Liver (tissue), 9 donors: ENCODE results near the gene OOSP3. TPM values are rescaled to one million over a fixed set of nuclear protein-coding genes. Genes with fewer than 3 reads are reported as not detected.

ENCODE experiments used
- DNase-seq: peaks from one replicate; pipeline ENCODE4 v3.0.0-alpha.2; 2017; ENCODE audit warnings: low spot score
- H3K27ac ChIP-seq, 2 donors: one replicate each; pipeline ENCODE4 v1.7.0; 2013; ENCODE audit warnings: inconsistent platforms in 2 of 2, low read length in 2 of 2, control low read depth in 1 of 2, low read depth in 1 of 2, mild to moderate bottlenecking in 1 of 2
- H3K27me3 ChIP-seq, 4 donors: one replicate each; pipeline versions ENCODE4 v1.6.1 to v1.7.0; 2013; ENCODE audit warnings: low read length in 3 of 4, inconsistent platforms in 1 of 4, mild to moderate bottlenecking in 1 of 4, moderate library complexity in 1 of 4; ENCODE audit not compliant: control insufficient read depth in 4 of 4, insufficient read depth in 4 of 4
- H3K36me3 ChIP-seq, 4 donors: one replicate each; pipeline versions ENCODE4 v1.6.1 to v1.7.0; 2013; ENCODE audit warnings: low read length in 3 of 4, mild to moderate bottlenecking in 3 of 4, low read depth in 1 of 4, moderate library complexity in 1 of 4; ENCODE audit not compliant: control insufficient read depth in 4 of 4, insufficient read depth in 3 of 4
- H3K4me1 ChIP-seq, 4 donors: one replicate each; pipeline versions ENCODE4 v1.6.1 to v1.7.0; 2013; ENCODE audit warnings: low read length in 3 of 4, mild to moderate bottlenecking in 3 of 4, moderate library complexity in 1 of 4; ENCODE audit not compliant: control insufficient read depth in 4 of 4, insufficient read depth in 4 of 4
- H3K4me3 ChIP-seq, 3 donors: one replicate each; pipeline versions ENCODE4 v1.6.1 to v1.7.0; 2013; ENCODE audit warnings: low read length in 3 of 3, control low read depth in 1 of 3, low read depth in 1 of 3, mild to moderate bottlenecking in 1 of 3
- H3K9ac ChIP-seq, 2 donors: one replicate each; pipeline ENCODE4 v1.7.0; 2013; ENCODE audit warnings: low read length in 2 of 2, mild to moderate bottlenecking in 2 of 2, moderate library complexity in 2 of 2, control low read depth in 1 of 2, low read depth in 1 of 2
- H3K9me3 ChIP-seq, 4 donors: one replicate each; pipeline versions ENCODE4 v1.6.1 to v1.7.0; 2013; ENCODE audit warnings: low read length in 3 of 4; ENCODE audit not compliant: control insufficient read depth in 4 of 4
- CTCF ChIP-seq: fragments of 150-350 bp; IDR thresholded peaks from 2 replicates; pipeline ENCODE4 v1.5.1; 2017; ENCODE audit warnings: improper control_type of control experiment, low read depth, low read length; ENCODE audit not compliant: missing input control
- EGR1 ChIP-seq, 2 donors: IDR thresholded peaks; 2 replicates each; pipeline ENCODE4 v1.6.1; 2016 to 2018; ENCODE audit warnings: antibody characterized with exemption in 2 of 2, low read depth in 2 of 2
- FOXA1 ChIP-seq: IDR thresholded peaks from 2 replicates; pipeline ENCODE4 v1.6.1; 2016; ENCODE audit warnings: antibody characterized with exemption
- FOXA2 ChIP-seq: IDR thresholded peaks from 2 replicates; pipeline ENCODE4 v1.6.1; 2016; ENCODE audit warnings: antibody characterized with exemption
- GABPA ChIP-seq, 2 donors: IDR thresholded peaks in 1 of 2; conservative IDR thresholded peaks in 1 of 2; 2 replicates each; pipeline ENCODE4 v1.6.1; 2016; ENCODE audit warnings: antibody characterized with exemption in 2 of 2, mild to moderate bottlenecking in 1 of 2, moderate library complexity in 1 of 2
- HNF4A ChIP-seq, 2 donors: conservative IDR thresholded peaks; 2 replicates each; pipeline ENCODE4 v1.6.1; 2016; ENCODE audit warnings: antibody characterized with exemption in 2 of 2, mild to moderate bottlenecking in 2 of 2
- HNF4G ChIP-seq: IDR thresholded peaks from 2 replicates; pipeline ENCODE4 v1.6.1; 2016; ENCODE audit warnings: antibody characterized with exemption
- JUND ChIP-seq, 2 donors: IDR thresholded peaks; 2 replicates each; pipeline ENCODE4 v1.6.1; 2016; ENCODE audit warnings: antibody characterized with exemption in 2 of 2
- MAX ChIP-seq: IDR thresholded peaks from 2 replicates; pipeline ENCODE4 v1.6.1; 2016; ENCODE audit warnings: antibody characterized with exemption
- RAD21 ChIP-seq, 2 donors: IDR thresholded peaks; 2 replicates each; pipeline ENCODE4 v1.6.1; 2016; ENCODE audit warnings: antibody characterized with exemption in 2 of 2, mild to moderate bottlenecking in 2 of 2
- REST ChIP-seq: IDR thresholded peaks from 2 replicates; pipeline ENCODE4 v1.6.1; 2016; ENCODE audit warnings: antibody characterized with exemption, mild to moderate bottlenecking
- RXRA ChIP-seq, 2 donors: IDR thresholded peaks; 2 replicates each; pipeline ENCODE4 v1.6.1; 2017 to 2018; ENCODE audit warnings: antibody characterized with exemption in 2 of 2, mild to moderate bottlenecking in 1 of 2
- SP1 ChIP-seq: IDR thresholded peaks from 2 replicates; pipeline ENCODE4 v1.6.1; 2018; ENCODE audit warnings: antibody characterized with exemption, mild to moderate bottlenecking
- TAF1 ChIP-seq: conservative IDR thresholded peaks from 2 replicates; pipeline ENCODE4 v1.6.1; 2016; ENCODE audit warnings: antibody characterized with exemption, mild to moderate bottlenecking
- YY1 ChIP-seq: IDR thresholded peaks from 2 replicates; pipeline ENCODE4 v1.6.1; 2016; ENCODE audit warnings: antibody characterized with exemption, mild to moderate bottlenecking
- WGBS: extraction: QIAGEN DNeasy Blood & Tissue Kit; methylation state at CpG from one replicate; pipeline ENCODE4 v1.1.7; 2013; 5-methylcytosine and 5-hydroxymethylcytosine counted together
- polyA plus RNA-seq, 2 donors: library from polyadenylated mRNA; stranded (reverse) in 1 of 2; unstranded in 1 of 2; fragments of 200-250 nt in 1 of 2; fragments of >200 nt in 1 of 2; fragmentation: Nextera tagmentation in 1 of 2; extraction: Ambion mirVana in 1 of 2; gene quantifications; one replicate each; pipeline versions ENCODE4 v1.2.1 to v1.2.3, GENCODE V29; 2013 to 2015
- total RNA-seq, 2 donors: library from RNA; depleted of rRNA; stranded (reverse); fragments of >200 nt; gene quantifications; one replicate each; pipeline ENCODE4 v1.2.3, GENCODE V29; 2014
- TF ChIP-seq, protein P1 (sequence below): IDR thresholded peaks from 2 replicates; pipeline ENCODE4 v1.6.1; 2016; ENCODE audit warnings: antibody characterized with exemption
- TF ChIP-seq, protein P2 (sequence below): IDR thresholded peaks from 2 replicates; pipeline ENCODE4 v1.6.1; 2016; ENCODE audit warnings: antibody characterized with exemption
- donor health status: healthy.
- donor health status: healthy.
- donor health status: healthy.
- donor health status: healthy.
- donor health status: healthy.

Gene OOSP3
- total and polyA plus RNA-seq, 4 donors: not detected

DNA sequence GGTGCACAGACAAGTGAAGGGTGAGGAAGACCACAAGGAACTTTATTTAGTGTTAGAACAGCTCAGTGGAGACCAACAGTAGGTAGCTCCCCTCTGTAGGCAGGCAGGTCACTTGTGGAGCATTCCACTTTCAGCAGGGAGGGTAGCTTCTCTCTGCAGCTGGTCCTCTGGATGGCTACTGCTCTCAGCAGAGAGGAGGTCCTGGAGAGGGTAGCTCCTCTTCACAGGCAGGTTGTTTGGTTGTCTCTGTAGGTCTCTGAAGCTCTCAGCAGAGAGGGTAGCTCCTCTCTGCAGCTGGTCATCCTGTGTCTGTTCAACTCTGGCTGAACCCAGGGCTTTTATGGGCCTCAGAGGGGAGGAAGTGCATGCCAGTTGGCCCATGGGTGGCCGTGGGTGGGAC lies 53.1 kb downstream of the OOSP3 start (continued):
- TF ChIP-seq CTCF (no peak), RAD21 (IDR thresholded peaks at IDR 0.05) (no peak), HNF4A (conservative IDR thresholded peaks at IDR 0.05) (no peak), YY1 (no peak), SP1 (no peak), MAX (no peak), HNF4G (no peak)

DNA sequence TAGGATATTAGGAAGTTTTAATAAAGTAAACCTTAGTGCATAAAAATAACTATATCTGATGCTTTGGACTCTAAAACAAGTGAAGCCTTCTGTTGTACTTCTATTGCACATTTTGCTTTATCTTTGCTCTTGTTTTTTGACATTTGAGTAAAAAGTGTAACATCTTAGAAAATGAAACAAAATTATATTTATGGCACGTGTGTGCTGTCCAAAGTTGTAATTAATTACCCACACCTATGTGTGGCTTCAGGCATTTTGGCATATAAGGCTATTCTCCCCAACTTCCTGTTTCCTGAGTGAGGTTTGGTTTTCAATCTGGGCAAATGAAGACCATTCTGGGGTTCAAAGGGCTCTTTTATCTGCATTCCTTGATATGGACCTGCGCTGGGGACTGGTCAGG lies 59.5 kb downstream of the OOSP3 start, which contains the start of gene OOSP1:
Gene OOSP1 (plus strand): TSS at position 301 of the 400 bp plus-strand sequence. CDS start 23 bp downstream, at position 324.
- Histone ChIP-seq H3K4me3 (no peak within 1 kb of the TSS), H3K9me3 (no peaks in the 10 kb centered on the region), H3K27me3 (peaks cover 0 to 2% (median 0%) of the 10 kb centered on the region in 4 donors), H3K36me3 (no peaks in the 10 kb centered on the region), H3K4me1 (no peaks in the 10 kb centered on the region), H3K9ac (no peak within 1 kb of the TSS), H3K27ac (no peak within 1 kb of the TSS)
- TF ChIP-seq HNF4G (no peak), YY1 (no peak), FOXA1 (no peak), SP1 (no peak), RAD21 (IDR thresholded peaks at IDR 0.05) (no peak), GABPA (IDR thresholded peaks at IDR 0.05 in 1 of 2, conservative IDR thresholded peaks at IDR 0.05 in 1 of 2) (no peak), RXRA (IDR thresholded peaks at IDR 0.05) (no peak), MAX (no peak), EGR1 (IDR thresholded peaks at IDR 0.05; ENCODE audit: low read depth in 2 of 2) (no peak), JUND (IDR thresholded peaks at IDR 0.05) (no peak)
- DNase-seq: no peak
- 56% methylated on average over 2 of the region's 2 CpGs for WGBS

DNA sequence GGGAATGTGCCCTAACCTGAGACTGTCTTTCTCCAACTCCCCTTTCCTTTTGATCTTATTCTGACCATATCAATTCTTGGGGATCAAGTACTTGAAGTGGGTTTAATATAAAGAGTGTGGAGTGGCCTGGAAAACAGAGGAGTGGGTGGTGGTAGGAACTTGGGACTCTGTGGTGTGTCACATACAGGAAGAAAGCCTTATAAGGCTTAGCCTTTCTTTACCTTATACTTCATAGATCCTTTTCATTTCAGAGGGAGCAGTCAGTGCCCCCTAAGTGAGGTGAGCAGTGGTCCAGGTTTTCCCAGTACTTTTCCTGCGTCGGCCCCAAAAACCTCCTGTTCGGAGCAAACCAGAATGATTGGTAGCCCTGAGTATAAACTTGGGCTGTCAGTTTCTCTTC lies 60.1 kb downstream of the OOSP3 start:
- no peaks in the 10 kb centered on the region for H3K9me3 ChIP-seq
- peaks cover 0 to 2% (median 0%) of the 10 kb centered on the region in 4 donors for H3K27me3 ChIP-seq
- no peak overlapping the region for H3K9ac ChIP-seq
- TF ChIP-seq RAD21 (IDR thresholded peaks at IDR 0.05) (no peak), RXRA (IDR thresholded peaks at IDR 0.05) (no peak), REST (no peak), CTCF (no peak), EGR1 (IDR thresholded peaks at IDR 0.05; ENCODE audit: low read depth in 2 of 2) (no peak), HNF4A (conservative IDR thresholded peaks at IDR 0.05) (no peak), TAF1 (no peak), FOXA1 (no peak), FOXA2 (no peak), MAX (no peak)
- TF ChIP-seq, protein P1, sequence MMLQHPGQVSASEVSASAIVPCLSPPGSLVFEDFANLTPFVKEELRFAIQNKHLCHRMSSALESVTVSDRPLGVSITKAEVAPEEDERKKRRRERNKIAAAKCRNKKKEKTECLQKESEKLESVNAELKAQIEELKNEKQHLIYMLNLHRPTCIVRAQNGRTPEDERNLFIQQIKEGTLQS: no peak
- TF ChIP-seq, protein P2, sequence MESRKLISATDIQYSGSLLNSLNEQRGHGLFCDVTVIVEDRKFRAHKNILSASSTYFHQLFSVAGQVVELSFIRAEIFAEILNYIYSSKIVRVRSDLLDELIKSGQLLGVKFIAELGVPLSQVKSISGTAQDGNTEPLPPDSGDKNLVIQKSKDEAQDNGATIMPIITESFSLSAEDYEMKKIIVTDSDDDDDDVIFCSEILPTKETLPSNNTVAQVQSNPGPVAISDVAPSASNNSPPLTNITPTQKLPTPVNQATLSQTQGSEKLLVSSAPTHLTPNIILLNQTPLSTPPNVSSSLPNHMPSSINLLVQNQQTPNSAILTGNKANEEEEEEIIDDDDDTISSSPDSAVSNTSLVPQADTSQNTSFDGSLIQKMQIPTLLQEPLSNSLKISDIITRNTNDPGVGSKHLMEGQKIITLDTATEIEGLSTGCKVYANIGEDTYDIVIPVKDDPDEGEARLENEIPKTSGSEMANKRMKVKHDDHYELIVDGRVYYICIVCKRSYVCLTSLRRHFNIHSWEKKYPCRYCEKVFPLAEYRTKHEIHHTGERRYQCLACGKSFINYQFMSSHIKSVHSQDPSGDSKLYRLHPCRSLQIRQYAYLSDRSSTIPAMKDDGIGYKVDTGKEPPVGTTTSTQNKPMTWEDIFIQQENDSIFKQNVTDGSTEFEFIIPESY: no peak
- no peak overlapping the region for H3K27ac ChIP-seq
- H3K4me1 ChIP-seq: no peaks in the 10 kb centered on the region
- H3K4me3 ChIP-seq: no peak overlapping the region
- WGBS: 94% methylated on average over 3 of the region's 3 CpGs
- no peak for DNase-seq
- no peaks in the 10 kb centered on the region for H3K36me3 ChIP-seq
